Spinal cord (tissue), 10 donors: ENCODE results near the gene POU3F3. TPM values are rescaled to one million over a fixed set of nuclear protein-coding genes. Genes with fewer than 3 reads are reported as not detected.
A peak's percentile ranks its signal among the peaks of the same experiment; 100 is the strongest.

ENCODE experiments used
- DNase-seq, 6 donors: peaks; one replicate each; pipeline versions ENCODE4 v3.0.0 to v3.0.0-alpha.2; 2013 to 2015; ENCODE audit warnings: low spot score in 6 of 6, low read depth in 4 of 6
- H3K27ac ChIP-seq: one replicate; pipeline ENCODE4 v1.5.1; 2013; ENCODE audit warnings: low read depth, low read length, control low read depth
- H3K27me3 ChIP-seq: one replicate; pipeline ENCODE4 v1.6.1; 2013; ENCODE audit warnings: low read length; ENCODE audit not compliant: control insufficient read depth, insufficient read depth
- H3K36me3 ChIP-seq: one replicate; pipeline ENCODE4 v1.6.1; 2013; ENCODE audit warnings: low read length; ENCODE audit not compliant: control insufficient read depth, insufficient read depth
- H3K4me1 ChIP-seq: one replicate; pipeline ENCODE4 v1.6.1; 2013; ENCODE audit warnings: low read length; ENCODE audit not compliant: control insufficient read depth, insufficient read depth
- H3K4me3 ChIP-seq: one replicate; pipeline ENCODE4 v1.5.1; 2013; ENCODE audit warnings: low read depth, low read length, control low read depth
- H3K9me3 ChIP-seq: one replicate; pipeline ENCODE4 v1.6.1; 2013; ENCODE audit warnings: low read length; ENCODE audit not compliant: control insufficient read depth, insufficient read depth
- WGBS: methylation state at CpG from one replicate; pipeline ENCODE4 v1.1.5; 2013; ENCODE audit warnings: missing lambda C conversion rate; ENCODE audit not compliant: insufficient coverage; 5-methylcytosine and 5-hydroxymethylcytosine counted together
- polyA plus RNA-seq, 2 donors: library from polyadenylated mRNA; unstranded; fragments of 120-200 nt; gene quantifications; one replicate each; pipeline ENCODE4 v1.2.1, GENCODE V29; 2013; ENCODE audit not compliant: insufficient read length in 2 of 2
- total RNA-seq, 2 donors: library from RNA; depleted of rRNA in 1 of 2; stranded (reverse); fragments of 120-200 nt in 1 of 2; fragments of >200 nt in 1 of 2; gene quantifications; one replicate each; pipeline versions ENCODE4 v1.2.3 to v1.2.4, GENCODE V29; 2013 to 2014
- donor health status: healthy.

The POU3F3 gene
- total and polyA plus RNA-seq, 4 donors = 20.5 to 67.8 (median 39.6) TPM

DNA sequence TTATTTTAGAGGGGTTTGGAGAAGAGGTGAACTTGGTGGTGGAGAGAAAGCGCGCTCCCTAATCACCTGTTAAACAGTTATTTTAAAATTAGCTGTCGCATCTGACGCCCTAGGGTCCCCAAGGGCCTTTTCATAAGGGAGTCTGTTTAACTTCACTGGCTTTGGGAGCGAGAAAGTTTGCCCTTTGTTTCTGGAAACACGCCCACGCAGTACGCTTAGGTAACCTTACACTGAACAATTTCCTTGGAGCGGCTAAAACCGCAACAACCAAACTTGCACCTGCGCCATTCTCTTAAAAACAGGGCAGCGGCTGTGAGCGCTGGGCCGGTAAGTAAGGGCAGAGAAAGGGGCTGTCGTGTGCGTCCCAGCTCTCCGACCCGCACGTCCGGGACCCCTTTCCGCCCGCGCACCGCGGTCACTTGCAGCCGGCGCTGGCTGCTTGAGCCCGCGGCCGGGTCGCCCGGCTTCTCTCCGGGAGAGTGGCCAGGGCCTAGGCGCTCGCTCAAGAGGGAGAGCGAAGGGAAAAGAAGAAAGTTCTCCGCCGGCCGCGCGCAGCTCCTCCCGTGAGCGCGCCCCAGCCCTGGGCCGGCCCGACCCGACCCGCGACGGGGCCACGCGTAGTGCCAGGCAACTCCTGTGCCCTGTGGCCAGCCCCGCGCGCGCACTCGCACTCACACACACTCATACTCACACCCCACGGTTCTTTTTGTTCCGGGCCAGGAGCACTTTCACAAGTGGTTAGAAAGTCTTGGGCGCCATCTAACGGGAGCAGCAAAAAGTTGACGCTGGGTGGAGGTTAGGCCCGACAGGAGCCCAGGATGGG is 19.2 kb downstream of the POU3F3 start:
- no peaks in the 10 kb centered on the region for H3K9me3 ChIP-seq

DNA sequence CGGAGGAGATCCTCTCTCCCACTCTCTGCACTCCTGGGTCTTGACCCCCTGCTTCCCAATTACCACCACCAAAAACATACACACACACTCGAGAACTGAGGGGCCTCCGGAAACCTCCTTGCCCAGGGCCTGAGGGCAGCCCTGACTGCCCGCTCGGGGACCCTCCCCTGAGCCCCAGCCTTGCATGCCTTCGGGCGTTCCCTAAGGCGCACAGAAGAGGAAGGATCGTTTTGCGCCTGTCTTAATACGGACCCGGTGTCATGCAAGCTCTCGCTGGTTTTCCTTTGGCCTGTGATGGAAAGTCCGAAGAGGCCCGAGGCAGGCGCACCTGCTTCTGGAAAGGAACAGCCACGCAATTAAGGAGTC is 19.8 kb downstream of the POU3F3 start:
- H3K4me3 ChIP-seq = peak overlapping the region; percentile 56
- no peak overlapping the region for H3K27ac ChIP-seq

More for the DNA sequence above, 19.2 kb downstream of the POU3F3 start:
- Histone ChIP-seq H3K4me1 (peaks cover 48% of the 10 kb centered on the region), H3K27ac (peak overlapping the region; percentile 78), H3K36me3 (peaks cover 2% of the 10 kb centered on the region), H3K27me3 (peaks cover 35% of the 10 kb centered on the region), H3K4me3 (peak overlapping the region; percentile 56)
- under 1% methylated on average over 61 of the region's 63 CpGs for WGBS
- peak in 3 of 6 donors; percentile 61 to 96 (median 96) for DNase-seq

DNA sequence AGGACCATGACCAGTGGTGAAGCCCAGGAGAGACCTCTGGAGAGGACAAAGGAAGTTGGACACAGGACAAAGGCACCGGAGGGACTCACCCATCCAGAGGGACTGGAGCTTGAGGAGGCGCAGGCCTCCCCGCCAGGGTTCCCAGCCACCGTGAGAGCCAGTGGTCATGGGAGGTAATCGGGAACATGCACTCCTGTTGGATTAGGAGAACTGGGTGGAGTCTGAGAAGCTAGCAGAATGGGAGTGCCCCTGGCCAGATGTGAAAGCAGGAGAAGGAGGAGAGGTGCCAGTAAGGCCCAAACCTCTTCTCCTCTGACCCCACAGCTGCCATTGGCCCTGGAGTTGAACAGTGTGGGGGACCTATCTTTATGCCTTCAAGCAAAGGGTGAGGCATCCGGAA is 20.3 kb downstream of the POU3F3 start:
- H3K27me3 ChIP-seq = peaks cover 30% of the 10 kb centered on the region
- DNase-seq = no peak
- H3K9me3 ChIP-seq = no peaks in the 10 kb centered on the region
- no peak overlapping the region for H3K4me3 ChIP-seq
- H3K27ac ChIP-seq = no peak overlapping the region
- H3K36me3 ChIP-seq = no peaks in the 10 kb centered on the region
- 72% methylated on average over 6 of the region's 6 CpGs for WGBS
- H3K4me1 ChIP-seq = peaks cover 45% of the 10 kb centered on the region

More for the DNA sequence above, 19.8 kb downstream of the POU3F3 start:
- Histone ChIP-seq H3K9me3 (no peaks in the 10 kb centered on the region), H3K27me3 (peaks cover 31% of the 10 kb centered on the region), H3K4me1 (peaks cover 45% of the 10 kb centered on the region), H3K36me3 (no peaks in the 10 kb centered on the region)
- WGBS = 36% methylated on average over 16 of the region's 17 CpGs
- DNase-seq = no peak

DNA sequence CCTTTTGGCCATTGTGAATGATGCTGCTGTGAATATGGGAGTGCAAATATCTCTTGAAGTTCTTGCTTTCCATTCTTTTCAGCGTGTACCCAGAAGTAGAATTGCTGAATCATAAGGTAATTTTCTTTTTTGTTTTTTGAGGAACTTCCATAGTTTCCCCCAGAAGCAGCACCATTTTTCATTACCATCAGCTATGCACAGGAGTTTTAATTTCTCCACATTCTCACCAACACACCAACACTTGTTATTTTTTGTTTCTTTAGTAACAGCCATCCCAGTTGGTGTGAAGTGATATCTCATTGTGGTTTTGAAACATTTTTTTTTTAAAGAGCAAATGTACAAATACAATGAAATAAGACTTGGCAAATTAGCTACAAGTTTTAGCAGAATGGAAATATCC is 21.3 kb downstream of the POU3F3 start:
- Histone ChIP-seq H3K9me3 (no peaks in the 10 kb centered on the region), H3K4me3 (no peak overlapping the region), H3K36me3 (no peaks in the 10 kb centered on the region), H3K27me3 (peaks cover 24% of the 10 kb centered on the region), H3K4me1 (peaks cover 36% of the 10 kb centered on the region), H3K27ac (no peak overlapping the region)
- WGBS = no CpG with 5 or more reads among the region's 1 CpG
- DNase-seq = no peak

DNA sequence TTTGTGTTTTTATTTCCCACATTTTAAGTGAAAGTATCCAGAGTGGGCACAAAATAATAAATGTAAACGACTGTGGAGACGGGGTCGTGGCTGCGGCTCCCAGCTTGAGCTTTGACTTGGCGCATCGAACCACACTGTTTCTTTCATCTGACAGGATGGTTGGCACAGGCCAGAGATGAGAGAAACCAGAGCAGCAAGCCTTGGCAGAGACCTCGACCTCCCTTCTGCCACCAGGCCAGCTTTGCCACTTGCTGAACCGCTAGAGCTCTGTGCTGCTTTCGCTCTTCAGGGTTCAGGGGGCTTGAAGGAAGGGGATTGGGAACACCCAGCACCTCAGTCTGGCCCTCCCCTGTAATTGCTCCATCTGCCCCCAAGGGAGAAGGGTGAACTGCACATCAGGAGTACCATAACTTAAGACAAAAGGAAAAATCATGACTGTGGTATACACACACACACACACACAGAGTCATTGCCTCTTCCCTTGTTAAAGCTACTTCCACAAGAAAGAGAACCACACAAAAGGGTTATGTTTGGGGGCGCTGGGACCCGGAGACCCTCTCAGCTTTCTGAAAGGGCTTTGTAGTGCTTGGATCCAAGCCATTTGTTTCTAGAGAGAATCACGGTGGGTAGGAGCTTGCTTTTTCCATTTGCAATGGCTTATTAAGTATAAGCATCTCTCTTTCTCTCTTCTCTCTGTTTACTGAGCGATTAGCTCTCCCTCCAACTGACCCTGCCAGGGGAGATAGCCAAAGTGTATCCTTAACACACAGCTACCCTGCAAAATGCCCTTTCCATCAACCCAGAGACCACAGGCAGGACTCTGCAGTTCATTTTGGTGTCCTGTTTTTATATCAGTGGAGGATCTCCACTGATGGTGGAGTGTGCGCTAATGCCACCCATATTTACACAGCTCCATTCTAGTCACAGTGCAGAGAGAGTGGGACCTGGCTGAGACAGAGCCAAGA is 23.0 kb downstream of the POU3F3 start:
- no peak overlapping the region for H3K4me3 ChIP-seq
- peaks cover 31% of the 10 kb centered on the region for H3K4me1 ChIP-seq
- H3K9me3 ChIP-seq = no peaks in the 10 kb centered on the region
- no peaks in the 10 kb centered on the region for H3K36me3 ChIP-seq
- peaks cover 10% of the 10 kb centered on the region for H3K27me3 ChIP-seq
- 52% methylated on average over 9 of the region's 14 CpGs for WGBS
- peak in 2 of 6 donors; percentile 62 to 87 for DNase-seq
- peak overlapping the region; percentile 43 for H3K27ac ChIP-seq

DNA sequence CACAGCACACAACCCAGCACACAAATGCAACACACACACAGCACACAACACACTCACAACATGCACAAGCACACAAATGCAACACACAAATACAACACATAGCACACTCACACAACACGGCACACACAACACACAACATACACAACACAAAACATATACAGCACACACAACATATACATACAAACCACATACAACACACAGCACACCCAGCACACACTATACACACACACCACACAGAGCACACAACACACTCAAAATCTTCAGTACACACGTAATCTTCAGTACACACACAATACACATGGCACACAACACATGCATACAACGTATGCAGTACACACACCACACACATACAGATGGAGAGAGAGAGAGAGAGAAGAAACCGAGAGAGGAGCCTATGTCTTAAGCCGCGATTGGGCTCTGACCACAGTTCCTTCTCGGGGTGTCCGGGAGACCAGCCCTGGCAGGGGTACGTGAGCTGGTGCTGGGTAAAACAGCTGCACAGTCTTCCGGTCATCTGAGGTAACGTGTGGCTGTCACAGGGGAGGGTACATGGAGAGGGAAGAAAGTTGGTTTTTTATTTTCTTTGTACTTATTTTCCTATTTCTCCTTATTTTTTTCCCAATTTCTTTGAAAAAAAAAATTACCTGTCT is 25.1 kb downstream of the POU3F3 start:
- no peak overlapping the region for H3K27ac ChIP-seq
- WGBS = 100% methylated on average over 6 of the region's 11 CpGs
- DNase-seq = no peak

DNA sequence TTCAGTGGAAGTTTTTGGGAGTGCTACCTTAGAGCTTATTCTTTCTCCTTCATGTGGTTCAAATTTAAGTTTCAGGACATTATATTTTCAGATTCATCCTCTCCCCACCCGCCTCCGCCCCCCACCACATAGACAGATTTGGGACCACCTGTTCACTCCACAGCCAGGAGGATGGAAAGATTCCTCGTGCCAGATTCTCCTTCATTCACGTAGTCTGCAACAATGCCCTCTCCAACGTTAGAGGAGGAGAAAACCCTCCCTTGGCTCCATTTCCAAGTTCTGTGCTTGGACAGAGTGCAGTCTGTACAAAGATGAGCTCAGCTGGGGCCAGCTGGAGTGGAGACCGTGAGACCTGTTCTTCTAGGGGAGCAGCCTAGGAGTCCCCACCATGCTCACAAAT is 26.2 kb downstream of the POU3F3 start:
- Histone ChIP-seq H3K36me3 (no peaks in the 10 kb centered on the region), H3K9me3 (no peaks in the 10 kb centered on the region), H3K4me3 (no peak overlapping the region), H3K27ac (no peak overlapping the region), H3K4me1 (peaks cover 12% of the 10 kb centered on the region), H3K27me3 (no peaks in the 10 kb centered on the region)
- peak in 1 of 6 donors; percentile 67 for DNase-seq
- 70% methylated on average over 6 of the region's 6 CpGs for WGBS

More for the DNA sequence above, 25.1 kb downstream of the POU3F3 start:
- H3K27me3 ChIP-seq = no peaks in the 10 kb centered on the region
- no peak overlapping the region for H3K4me3 ChIP-seq
- no peaks in the 10 kb centered on the region for H3K9me3 ChIP-seq
- H3K4me1 ChIP-seq = peaks cover 15% of the 10 kb centered on the region
- no peaks in the 10 kb centered on the region for H3K36me3 ChIP-seq

DNA sequence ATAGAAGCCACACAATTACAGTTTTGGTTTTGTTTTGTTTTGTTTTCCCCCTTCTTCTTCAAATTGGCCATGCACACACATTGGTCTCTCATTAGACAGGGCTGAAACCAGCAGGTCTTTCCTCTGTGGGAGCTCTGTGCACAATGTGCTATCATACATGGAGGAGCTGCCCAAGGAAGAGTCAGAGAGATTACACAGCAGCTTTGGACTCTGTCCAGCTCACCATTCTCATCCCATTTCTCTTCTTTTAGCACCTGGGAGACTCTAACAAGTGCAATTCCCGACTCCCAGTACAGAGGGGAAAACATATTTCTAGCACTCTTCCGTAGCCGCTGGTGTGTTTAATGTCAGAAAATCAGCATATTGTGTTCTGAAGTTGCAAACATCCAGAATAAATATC is 29.4 kb downstream of the POU3F3 start:
- Histone ChIP-seq H3K4me3 (no peak overlapping the region), H3K27me3 (no peaks in the 10 kb centered on the region), H3K27ac (no peak overlapping the region), H3K9me3 (no peaks in the 10 kb centered on the region), H3K4me1 (no peaks in the 10 kb centered on the region), H3K36me3 (no peaks in the 10 kb centered on the region)
- DNase-seq = peak in 1 of 6 donors; percentile 64
- 40% methylated on average over 1 of the region's 3 CpGs for WGBS

DNA sequence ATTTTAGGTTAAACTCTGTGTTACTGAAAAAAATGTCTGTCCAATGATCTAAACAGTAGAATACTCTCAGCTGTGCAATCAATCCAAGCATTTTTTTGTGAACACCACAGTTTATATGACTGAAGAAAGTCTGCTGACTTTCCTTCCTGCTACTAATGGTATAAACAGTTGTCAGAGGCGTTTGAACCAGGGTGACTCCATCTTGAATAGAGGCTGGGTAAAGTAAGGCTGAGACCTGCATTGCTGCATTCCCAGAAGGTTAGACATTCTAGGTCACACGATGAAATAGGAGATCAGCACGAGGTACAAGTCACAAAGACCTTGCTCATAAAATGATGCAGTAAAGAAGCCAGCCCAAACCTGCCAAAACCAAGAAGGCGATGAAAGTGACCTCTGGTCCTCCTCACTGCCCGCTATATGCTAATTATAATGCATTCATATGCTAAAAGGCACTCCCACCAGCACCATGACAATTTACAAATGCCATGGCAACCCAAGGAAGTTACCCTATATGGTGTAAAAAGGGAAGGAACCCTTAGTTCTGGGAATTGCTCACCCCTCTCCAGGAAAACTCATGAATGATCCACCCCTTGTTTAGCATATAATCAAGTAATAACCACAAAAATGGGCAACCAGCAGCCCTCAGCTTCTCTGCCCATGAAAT is 31.3 kb downstream of the POU3F3 start:
- Histone ChIP-seq H3K4me1 (no peaks in the 10 kb centered on the region), H3K36me3 (no peaks in the 10 kb centered on the region), H3K27me3 (no peaks in the 10 kb centered on the region), H3K9me3 (no peaks in the 10 kb centered on the region), H3K4me3 (no peak overlapping the region), H3K27ac (no peak overlapping the region)
- DNase-seq = no peak
- 67% methylated on average over 2 of the region's 5 CpGs for WGBS
